DOHH2 (cell line): Measurements from ENCODE around the gene GADD45A.

Source experiments
- CTCF ChIP-seq: fragments of 200-600 bp; sonication (generic); IDR thresholded peaks from one replicate; pipeline ENCODE4 v1.5.1; 2014; ENCODE audit warnings: antibody characterized with exemption, mild to moderate bottlenecking, low read depth, low read length; ENCODE audit not compliant: poor library complexity, severe bottlenecking
- EZH2phosphoT487 ChIP-seq: fragments of 200-600 bp; sonication (generic); IDR thresholded peaks from 2 replicates; pipeline ENCODE4 v1.6.1; 2017; ENCODE audit warnings: borderline replicate concordance, mild to moderate bottlenecking, antibody characterized with exemption, low read length, moderate library complexity, mixed read lengths

- TF ChIP-seq CTCF (no peak), EZH2phosphoT487 (no peak)
These were observed 42.4 kb upstream of the GADD45A start for GRCh38 chr1:67642629-67643028.
